ENCODE data around the gene ST6GALNAC6.
A peak's percentile ranks its signal among the peaks of the same experiment; 100 is the strongest.
"Not testable (repeated sequence)": the region's sequence is repeated elsewhere in the genome, so short reads cannot be mapped to it uniquely, and the experiment has no call there.

Gene ST6GALNAC6

DNA sequence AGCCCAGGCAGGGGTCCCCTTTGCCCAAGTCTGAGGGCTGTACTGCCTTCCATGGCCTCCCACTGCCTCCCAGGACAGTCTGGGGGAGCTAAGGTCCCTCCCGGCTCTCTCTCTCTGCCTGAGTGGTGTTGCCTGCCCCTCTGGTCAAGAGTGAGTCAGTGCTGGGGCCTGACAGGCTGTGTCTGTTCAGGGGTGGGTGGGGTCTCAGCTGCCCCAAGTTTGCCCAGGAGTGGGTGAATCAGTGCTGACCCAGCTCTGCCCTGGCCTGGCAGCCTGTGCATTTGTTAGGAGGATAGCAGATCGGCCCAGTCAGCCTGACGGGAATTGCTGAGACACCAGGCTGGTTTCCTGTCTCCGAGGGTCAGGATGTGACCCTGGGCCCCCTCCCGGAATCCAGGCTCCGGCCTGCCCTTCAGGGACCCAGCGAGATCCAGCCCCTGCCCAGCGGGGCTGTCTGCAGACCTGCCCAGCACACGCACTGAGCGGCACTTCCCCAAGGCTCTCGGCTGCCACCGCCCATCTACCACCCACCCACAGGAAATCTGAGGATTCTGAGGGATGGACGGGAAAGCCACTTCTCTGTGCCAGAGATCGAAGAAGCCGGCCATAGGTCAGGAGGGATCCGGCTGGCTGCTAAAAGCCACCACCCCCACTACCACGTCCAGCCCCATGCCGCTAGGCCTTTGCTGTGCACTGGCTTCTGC, 60.9 kb downstream of the ST6GALNAC6 start:
- peak; percentile 91 for FAIRE-seq
- peak; percentile 89 for DNase-seq (ENCODE audit: insufficient read length, low spot score)

DNA sequence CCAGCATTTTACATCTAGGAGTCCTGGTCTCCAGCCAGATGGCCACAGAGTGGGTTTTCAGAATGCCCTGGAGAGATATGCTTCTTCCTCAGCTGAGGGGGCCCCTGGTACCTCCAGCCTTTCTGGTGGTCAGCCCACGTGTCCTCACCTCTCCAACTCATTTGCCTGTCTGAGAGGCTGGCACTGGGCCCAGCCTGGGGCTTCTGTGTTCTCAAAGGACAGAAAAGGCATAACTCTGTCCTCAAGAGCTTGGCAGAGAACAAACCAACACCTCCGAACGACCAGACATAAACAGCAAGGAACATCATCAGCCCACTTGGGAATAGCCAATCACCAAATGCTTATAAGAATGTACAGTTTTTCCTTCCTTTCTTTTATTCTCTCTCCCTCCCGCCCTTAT, 62.1 kb downstream of the ST6GALNAC6 start:
- DNase-seq (ENCODE audit: insufficient read length, low spot score) (no peak), FAIRE-seq (no peak)

DNA sequence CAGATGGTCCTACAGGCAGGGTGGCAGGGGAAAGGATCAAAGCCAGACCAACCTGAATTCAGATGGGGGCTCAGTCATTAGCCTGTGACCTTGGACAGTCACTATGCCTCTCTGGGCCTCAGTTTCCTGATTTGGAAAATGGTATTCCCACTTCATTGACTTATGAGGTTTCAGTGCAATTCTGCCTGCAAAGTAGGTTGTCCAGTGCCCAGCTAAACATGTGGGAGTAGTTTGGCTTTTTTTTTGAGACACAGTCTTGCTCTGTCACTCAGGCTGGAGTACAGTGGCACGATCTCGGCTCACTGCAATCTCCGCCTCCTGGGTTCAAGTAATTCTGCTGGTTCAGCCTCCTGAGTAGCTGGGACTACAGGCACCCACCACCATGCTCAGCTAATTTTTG, 62.8 kb downstream of the ST6GALNAC6 start:
- DNase-seq (ENCODE audit: insufficient read length, low spot score); FAIRE-seq: not testable (repeated sequence)

DNA sequence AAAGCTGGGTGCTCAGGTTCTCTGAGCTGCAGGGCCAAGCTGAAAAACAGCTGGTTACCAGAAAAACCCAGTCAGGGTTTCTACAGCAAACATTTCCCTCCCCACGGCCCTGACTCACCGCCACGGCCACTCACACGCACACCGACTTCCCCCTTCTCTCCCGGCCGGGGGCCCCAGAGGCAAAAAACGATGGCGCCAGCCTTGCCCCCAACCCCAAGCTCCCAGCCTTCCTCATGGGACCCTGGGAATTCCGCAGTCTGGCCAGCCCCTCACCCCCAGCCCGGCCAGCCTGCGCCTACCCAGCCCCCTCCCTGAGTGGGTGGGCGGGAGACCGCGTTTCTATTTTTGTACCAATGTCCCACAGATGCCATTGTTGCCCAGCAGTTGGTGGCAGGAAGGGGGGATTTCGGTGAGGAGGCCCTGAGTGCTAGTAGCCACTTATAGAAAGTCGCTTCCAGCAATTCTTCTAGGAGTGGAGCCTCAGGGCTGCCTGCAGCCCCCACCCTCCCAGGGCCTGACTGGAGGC, 63.3 kb downstream of the ST6GALNAC6 start:
- FAIRE-seq, result no peak
- no peak for DNase-seq (ENCODE audit: insufficient read length, low spot score)
